ENCODE measurements around the gene CACNA1F. TPM values are rescaled to one million over a fixed set of nuclear protein-coding genes. Genes with fewer than 3 reads are reported as not detected.

The CACNA1F gene
- total and polyA plus RNA-seq, 10 of the 15 experiments (the other 5 are each of a cell fraction or from before 2014, with no cell fraction given) = 0.01 to 0.32 (median 0.05) TPM; not detected in 5

DNA sequence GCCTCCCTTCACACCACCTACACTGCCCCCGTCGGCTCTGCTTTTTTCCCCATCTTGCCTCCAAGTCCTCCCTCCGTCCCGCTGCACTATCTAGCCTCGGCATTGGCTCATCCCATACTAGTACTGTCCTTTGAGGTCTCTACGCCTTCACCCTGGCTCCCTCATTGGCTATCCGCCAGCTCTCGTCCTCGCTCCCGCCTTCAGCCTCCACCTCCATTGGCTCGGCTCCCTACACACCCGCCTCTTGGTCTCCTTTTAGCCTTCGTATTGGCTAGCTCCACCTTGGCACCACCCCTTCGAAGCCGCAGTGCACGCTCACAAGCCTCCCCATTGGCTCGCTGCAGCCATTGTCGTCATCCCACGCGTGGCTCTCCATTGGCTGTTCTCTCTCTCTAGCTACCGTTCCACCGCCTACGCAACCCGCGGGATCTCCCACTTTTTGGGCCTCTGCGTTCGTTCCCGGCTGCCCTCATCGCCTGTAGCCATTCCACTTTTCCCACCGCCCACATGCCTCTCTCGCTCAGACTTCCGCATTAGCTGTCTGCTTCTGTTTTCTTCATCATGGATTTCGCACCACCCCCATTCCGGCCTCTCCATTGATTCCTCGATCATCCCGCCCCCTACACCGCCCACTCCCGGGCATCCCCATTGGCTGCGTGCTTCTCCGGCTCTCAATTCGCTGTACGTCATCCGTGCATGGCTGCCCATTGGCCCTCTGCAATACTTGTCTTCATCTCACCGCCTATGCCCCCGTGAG is 36.0 kb upstream of the CACNA1F start (continued):
- TF ChIP-seq, protein P1, sequence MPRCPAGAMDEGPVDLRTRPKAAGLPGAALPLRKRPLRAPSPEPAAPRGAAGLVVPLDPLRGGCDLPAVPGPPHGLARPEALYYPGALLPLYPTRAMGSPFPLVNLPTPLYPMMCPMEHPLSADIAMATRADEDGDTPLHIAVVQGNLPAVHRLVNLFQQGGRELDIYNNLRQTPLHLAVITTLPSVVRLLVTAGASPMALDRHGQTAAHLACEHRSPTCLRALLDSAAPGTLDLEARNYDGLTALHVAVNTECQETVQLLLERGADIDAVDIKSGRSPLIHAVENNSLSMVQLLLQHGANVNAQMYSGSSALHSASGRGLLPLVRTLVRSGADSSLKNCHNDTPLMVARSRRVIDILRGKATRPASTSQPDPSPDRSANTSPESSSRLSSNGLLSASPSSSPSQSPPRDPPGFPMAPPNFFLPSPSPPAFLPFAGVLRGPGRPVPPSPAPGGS (IDR thresholded peaks at IDR 0.05; ENCODE audit: borderline replicate concordance, insufficient read depth, low read depth, low read length, poor library complexity, severe bottlenecking) = no peak
- TF ChIP-seq, protein P2, sequence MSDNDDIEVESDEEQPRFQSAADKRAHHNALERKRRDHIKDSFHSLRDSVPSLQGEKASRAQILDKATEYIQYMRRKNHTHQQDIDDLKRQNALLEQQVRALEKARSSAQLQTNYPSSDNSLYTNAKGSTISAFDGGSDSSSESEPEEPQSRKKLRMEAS (IDR thresholded peaks at IDR 0.05; ENCODE audit: low read depth, low read length) = no peak
- no peak; the same call in 1 of the 2 replicates for TF ChIP-seq NFYA (IDR thresholded peaks at IDR 0.05; ENCODE audit: borderline replicate concordance, low read depth, low read length)
- TF ChIP-seq, protein P3, sequence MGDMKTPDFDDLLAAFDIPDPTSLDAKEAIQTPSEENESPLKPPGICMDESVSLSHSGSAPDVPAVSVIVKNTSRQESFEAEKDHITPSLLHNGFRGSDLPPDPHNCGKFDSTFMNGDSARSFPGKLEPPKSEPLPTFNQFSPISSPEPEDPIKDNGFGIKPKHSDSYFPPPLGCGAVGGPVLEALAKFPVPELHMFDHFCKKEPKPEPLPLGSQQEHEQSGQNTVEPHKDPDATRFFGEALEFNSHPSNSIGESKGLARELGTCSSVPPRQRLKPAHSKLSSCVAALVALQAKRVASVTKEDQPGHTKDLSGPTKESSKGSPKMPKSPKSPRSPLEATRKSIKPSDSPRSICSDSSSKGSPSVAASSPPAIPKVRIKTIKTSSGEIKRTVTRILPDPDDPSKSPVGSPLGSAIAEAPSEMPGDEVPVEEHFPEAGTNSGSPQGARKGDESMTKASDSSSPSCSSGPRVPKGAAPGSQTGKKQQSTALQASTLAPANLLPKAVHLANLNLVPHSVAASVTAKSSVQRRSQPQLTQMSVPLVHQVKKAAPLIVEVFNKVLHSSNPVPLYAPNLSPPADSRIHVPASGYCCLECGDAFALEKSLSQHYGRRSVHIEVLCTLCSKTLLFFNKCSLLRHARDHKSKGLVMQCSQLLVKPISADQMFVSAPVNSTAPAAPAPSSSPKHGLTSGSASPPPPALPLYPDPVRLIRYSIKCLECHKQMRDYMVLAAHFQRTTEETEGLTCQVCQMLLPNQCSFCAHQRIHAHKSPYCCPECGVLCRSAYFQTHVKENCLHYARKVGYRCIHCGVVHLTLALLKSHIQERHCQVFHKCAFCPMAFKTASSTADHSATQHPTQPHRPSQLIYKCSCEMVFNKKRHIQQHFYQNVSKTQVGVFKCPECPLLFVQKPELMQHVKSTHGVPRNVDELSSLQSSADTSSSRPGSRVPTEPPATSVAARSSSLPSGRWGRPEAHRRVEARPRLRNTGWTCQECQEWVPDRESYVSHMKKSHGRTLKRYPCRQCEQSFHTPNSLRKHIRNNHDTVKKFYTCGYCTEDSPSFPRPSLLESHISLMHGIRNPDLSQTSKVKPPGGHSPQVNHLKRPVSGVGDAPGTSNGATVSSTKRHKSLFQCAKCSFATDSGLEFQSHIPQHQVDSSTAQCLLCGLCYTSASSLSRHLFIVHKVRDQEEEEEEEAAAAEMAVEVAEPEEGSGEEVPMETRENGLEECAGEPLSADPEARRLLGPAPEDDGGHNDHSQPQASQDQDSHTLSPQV (IDR thresholded peaks at IDR 0.05) = no peak
- TF ChIP-seq BHLHE40 (IDR thresholded peaks at IDR 0.05; ENCODE audit: borderline replicate concordance in 1 of 2, low read depth in 2 of 2, low read length in 1 of 2) = 0 out of 4 replicates have a peak, but pooled peaks have one; percentile 5 to 25
- TF ChIP-seq RAD51 (IDR thresholded peaks at IDR 0.05) = no peak
- no peak for TF ChIP-seq SUZ12 (IDR thresholded peaks at IDR 0.05; ENCODE audit: unreplicated experiment)
- TF ChIP-seq NRF1 (conservative IDR thresholded peaks at IDR 0.05; ENCODE audit: low read depth, low read length) = no peak
- TF ChIP-seq CREM (IDR thresholded peaks at IDR 0.05; ENCODE audit: low read depth) = peak; percentile 90
- no peak for TF ChIP-seq SMC3 (IDR thresholded peaks at IDR 0.05; ENCODE audit: borderline replicate concordance, low read length)
- TF ChIP-seq, protein P4, sequence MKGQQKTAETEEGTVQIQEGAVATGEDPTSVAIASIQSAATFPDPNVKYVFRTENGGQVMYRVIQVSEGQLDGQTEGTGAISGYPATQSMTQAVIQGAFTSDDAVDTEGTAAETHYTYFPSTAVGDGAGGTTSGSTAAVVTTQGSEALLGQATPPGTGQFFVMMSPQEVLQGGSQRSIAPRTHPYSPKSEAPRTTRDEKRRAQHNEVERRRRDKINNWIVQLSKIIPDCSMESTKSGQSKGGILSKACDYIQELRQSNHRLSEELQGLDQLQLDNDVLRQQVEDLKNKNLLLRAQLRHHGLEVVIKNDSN (IDR thresholded peaks at IDR 0.05; ENCODE audit: borderline replicate concordance, extremely low read length, insufficient read depth, low read depth, low read length) = no peak
- TF ChIP-seq GABPA (IDR thresholded peaks at IDR 0.05; ENCODE audit: low read depth) = no peak
- no peak for TF ChIP-seq PAX5 (IDR thresholded peaks at IDR 0.05; ENCODE audit: borderline replicate concordance, low read depth, low read length)
- TF ChIP-seq DPF2 (IDR thresholded peaks at IDR 0.05) = no peak
- no peak for TF ChIP-seq HDAC6 (IDR thresholded peaks at IDR 0.05; ENCODE audit: unreplicated experiment)
- peak; percentile 78 for TF ChIP-seq KLF5 (IDR thresholded peaks at IDR 0.05; ENCODE audit: partially characterized antibody)
- TF ChIP-seq, protein P5, sequence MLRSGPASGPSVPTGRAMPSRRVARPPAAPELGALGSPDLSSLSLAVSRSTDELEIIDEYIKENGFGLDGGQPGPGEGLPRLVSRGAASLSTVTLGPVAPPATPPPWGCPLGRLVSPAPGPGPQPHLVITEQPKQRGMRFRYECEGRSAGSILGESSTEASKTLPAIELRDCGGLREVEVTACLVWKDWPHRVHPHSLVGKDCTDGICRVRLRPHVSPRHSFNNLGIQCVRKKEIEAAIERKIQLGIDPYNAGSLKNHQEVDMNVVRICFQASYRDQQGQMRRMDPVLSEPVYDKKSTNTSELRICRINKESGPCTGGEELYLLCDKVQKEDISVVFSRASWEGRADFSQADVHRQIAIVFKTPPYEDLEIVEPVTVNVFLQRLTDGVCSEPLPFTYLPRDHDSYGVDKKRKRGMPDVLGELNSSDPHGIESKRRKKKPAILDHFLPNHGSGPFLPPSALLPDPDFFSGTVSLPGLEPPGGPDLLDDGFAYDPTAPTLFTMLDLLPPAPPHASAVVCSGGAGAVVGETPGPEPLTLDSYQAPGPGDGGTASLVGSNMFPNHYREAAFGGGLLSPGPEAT (IDR thresholded peaks at IDR 0.05; ENCODE audit: low read depth) = peak; percentile 59; the same call in 1 of the 2 replicates

Measured in GM12878 (cell line).